Ovary (tissue), 9 donors: Measurements from ENCODE around the gene NMT1. TPM values are rescaled to one million over a fixed set of nuclear protein-coding genes. Genes with fewer than 3 reads are reported as not detected.

ENCODE experiments used
- DNase-seq, 5 donors: peaks; one replicate each; pipeline ENCODE4 v3.0.0-alpha.2; 2019 to 2020
- H3K27ac ChIP-seq, 2 donors: fragments of 200-600 bp; one replicate each; pipeline versions ENCODE4 v1.5.1 to v1.8.0; 2019 to 2022
- H3K27me3 ChIP-seq: fragments of 200-600 bp; one replicate; pipeline ENCODE4 v1.8.0; 2022
- H3K36me3 ChIP-seq: fragments of 200-600 bp; sonication (generic); one replicate; pipeline ENCODE4 v1.5.1; 2019
- H3K4me1 ChIP-seq: one replicate; pipeline ENCODE4 v1.8.1; 2013; ENCODE audit warnings: mild to moderate bottlenecking, moderate library complexity; ENCODE audit not compliant: insufficient read depth
- H3K4me3 ChIP-seq: fragments of 200-600 bp; sonication (generic); one replicate; pipeline ENCODE4 v1.5.1; 2017
- H3K9me3 ChIP-seq, 2 donors: fragments of 200-600 bp in 1 of 2; sonication (generic) in 1 of 2; one replicate each; pipeline versions ENCODE4 v1.5.1 to v1.8.1; 2013 to 2019; ENCODE audit warnings: mild to moderate bottlenecking in 1 of 2, moderate library complexity in 1 of 2
- EP300 ChIP-seq: sonication (generic); formaldehyde crosslinking; IDR thresholded peaks from one replicate; pipeline ENCODE4 v1.6.1; 2017; ENCODE audit warnings: antibody characterized with exemption
- POLR2A ChIP-seq: fragments of 450-650 bp; IDR thresholded peaks from one replicate; pipeline ENCODE4 v1.6.1; 2017; ENCODE audit warnings: antibody characterized with exemption, mild to moderate bottlenecking, moderate library complexity
- WGBS, 3 donors: extraction: QIAGEN DNeasy Blood & Tissue Kit in 1 of 3; methylation state at CpG; one replicate each; pipeline versions ENCODE4 v1.1.5 to v1.1.7; 2013 to 2017; 5-methylcytosine and 5-hydroxymethylcytosine counted together
- intact Hi-C, 4 donors: fragments of 100-400 bp; cut with DNase I; formaldehyde crosslinking; loops; one replicate each; pipeline versions ENCODE4 v1.11.0 to v1.15.1; 2022 to 2023
- polyA plus RNA-seq, 2 donors: library from polyadenylated mRNA; stranded (reverse); fragments of 200-250 nt in 1 of 2; fragments of 350-450 nt in 1 of 2; fragmentation: Illumina TruSeq in 1 of 2; extraction: RNeasy Lipid Tissue Mini Kit (QIAGEN cat#74804) in 1 of 2; gene quantifications; one replicate each; pipeline ENCODE4 v1.2.3, GENCODE V29; 2013 to 2014
- total RNA-seq, 7 donors: library from RNA; depleted of rRNA in 2 of 7; stranded (reverse); fragments of >200 nt in 2 of 7; fragmentation: NEBNext Ultra II Directional in 3 of 7; extraction: Animal tissue kit (Norgen Biotek cat#: 25700) in 3 of 7; gene quantifications; one replicate each; pipeline versions ENCODE4 v1.1.0 to v1.2.4, GENCODE V29; 2016 to 2023
- TF ChIP-seq, protein P1 (sequence below), 3 donors: fragments of 450-650 bp in 2 of 3; fragments of 200-600 bp in 1 of 3; IDR thresholded peaks; one replicate each; pipeline versions ENCODE4 v1.5.1 to v1.8.0; 2016 to 2022; ENCODE audit warnings: antibody characterized with exemption in 3 of 3, mild to moderate bottlenecking in 1 of 3
- donor health status: DM: no; HTN: no; CAD: no; lungs with moderate emphysema.
- donor health status: DM: no; HTN: no; CAD: no.
- donor health status: Bipolar disorder and iron deficiency.
- donor health status: DM: yes; HTN: yes; CAD: no.
- donor health status: DM: no; HTN: no; CAD: no.
- donor health status: DM: yes; HTN: yes; CAD: no.

Gene NMT1
- total and polyA plus RNA-seq, 9 donors, result 23.0 to 91.4 (median 76.2) TPM

DNA sequence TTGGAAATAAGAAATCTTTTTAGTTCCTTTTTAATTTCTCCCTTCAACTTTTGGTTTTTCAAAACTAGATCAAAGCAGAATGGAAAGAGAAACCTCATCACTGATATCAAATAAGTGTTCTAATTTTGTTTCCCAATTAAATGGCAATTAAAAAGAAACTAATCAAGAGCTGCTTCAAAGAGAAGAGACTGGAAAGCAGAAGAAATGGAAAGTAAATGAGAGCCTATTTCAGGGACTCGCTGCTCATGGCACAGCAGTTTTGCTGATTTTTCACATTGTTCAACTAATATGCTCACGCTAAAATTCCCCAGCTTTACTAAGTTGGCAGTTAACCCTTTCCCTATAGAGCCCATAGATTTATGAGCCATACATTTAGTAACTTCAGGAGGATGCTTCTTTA is 6.5 kb downstream of the NMT1 start:
- DNase-seq, result no peak
- no peaks in the 10 kb centered on the region for H3K9me3 ChIP-seq
- intact Hi-C loops, result no loop called here
- peaks cover 3% of the 10 kb centered on the region for H3K4me1 ChIP-seq
- H3K4me3 ChIP-seq, result no peak overlapping the region
- H3K27me3 ChIP-seq, result no peaks in the 10 kb centered on the region
- TF ChIP-seq, protein P1, sequence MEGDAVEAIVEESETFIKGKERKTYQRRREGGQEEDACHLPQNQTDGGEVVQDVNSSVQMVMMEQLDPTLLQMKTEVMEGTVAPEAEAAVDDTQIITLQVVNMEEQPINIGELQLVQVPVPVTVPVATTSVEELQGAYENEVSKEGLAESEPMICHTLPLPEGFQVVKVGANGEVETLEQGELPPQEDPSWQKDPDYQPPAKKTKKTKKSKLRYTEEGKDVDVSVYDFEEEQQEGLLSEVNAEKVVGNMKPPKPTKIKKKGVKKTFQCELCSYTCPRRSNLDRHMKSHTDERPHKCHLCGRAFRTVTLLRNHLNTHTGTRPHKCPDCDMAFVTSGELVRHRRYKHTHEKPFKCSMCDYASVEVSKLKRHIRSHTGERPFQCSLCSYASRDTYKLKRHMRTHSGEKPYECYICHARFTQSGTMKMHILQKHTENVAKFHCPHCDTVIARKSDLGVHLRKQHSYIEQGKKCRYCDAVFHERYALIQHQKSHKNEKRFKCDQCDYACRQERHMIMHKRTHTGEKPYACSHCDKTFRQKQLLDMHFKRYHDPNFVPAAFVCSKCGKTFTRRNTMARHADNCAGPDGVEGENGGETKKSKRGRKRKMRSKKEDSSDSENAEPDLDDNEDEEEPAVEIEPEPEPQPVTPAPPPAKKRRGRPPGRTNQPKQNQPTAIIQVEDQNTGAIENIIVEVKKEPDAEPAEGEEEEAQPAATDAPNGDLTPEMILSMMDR (IDR thresholded peaks at IDR 0.05), result no peak
- TF ChIP-seq POLR2A (no peak), EP300 (no peak)
- no peaks in the 10 kb centered on the region for H3K36me3 ChIP-seq
- 68 to 74% (median 72%) methylated on average over 2 of the region's 2 CpGs for WGBS, 3 donors
- H3K27ac ChIP-seq, result no peak overlapping the region

DNA sequence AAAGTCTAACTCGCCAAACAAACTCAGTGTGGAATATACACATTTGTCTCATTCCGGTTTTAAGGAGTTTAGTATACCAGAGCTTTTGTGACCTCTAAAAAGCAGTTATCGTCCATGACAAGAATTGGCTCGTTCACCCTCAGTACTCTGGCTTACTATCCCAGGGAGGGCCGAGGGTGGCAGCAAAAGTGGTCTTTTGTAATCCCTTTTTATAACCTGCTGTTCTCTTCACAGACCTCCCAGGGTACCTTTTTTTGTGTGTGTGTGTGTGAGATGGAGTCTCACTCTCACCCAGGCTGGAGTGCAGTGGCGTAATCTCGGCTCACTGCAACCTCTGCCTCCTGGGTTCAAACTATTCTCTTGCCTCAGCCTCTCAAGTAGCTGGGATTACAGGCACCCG is 8.9 kb downstream of the NMT1 start:
- no peaks in the 10 kb centered on the region for H3K9me3 ChIP-seq
- no peaks in the 10 kb centered on the region for H3K36me3 ChIP-seq
- TF ChIP-seq, protein P1 (IDR thresholded peaks at IDR 0.05), result no peak
- TF ChIP-seq EP300, result no peak
- TF ChIP-seq POLR2A, result no peak
- H3K4me1 ChIP-seq, result peaks cover 7% of the 10 kb centered on the region
- H3K27me3 ChIP-seq, result no peaks in the 10 kb centered on the region
- no peak overlapping the region for H3K4me3 ChIP-seq
- 89 to 94% (median 89%) methylated on average over 8 of the region's 8 CpGs for WGBS, 3 donors
- H3K27ac ChIP-seq, result no peak overlapping the region
- DNase-seq, result no peak
- intact Hi-C loops, result no loop called here

DNA sequence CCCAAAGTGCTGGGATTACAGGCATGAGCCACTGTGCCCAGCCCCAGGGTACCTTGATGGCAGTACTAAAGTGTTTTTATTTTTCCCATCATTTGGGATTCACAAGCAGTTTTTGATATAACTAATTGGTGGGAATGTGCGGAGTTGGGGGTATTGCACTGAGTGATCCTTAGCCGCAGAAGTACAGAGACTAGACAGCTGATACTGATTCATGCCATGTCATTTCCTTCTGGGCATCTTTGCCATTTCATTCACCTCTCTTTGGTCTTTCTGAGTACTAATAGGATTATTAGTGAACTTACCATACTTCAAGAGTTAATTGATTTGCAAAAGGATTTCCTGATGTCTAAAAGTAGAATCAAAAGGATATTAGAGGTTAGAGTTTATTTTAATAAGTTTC is 9.7 kb downstream of the NMT1 start:
- H3K27me3 ChIP-seq, result no peaks in the 10 kb centered on the region
- TF ChIP-seq, protein P1 (IDR thresholded peaks at IDR 0.05), result no peak
- no peak for TF ChIP-seq EP300
- no peak for TF ChIP-seq POLR2A
- H3K27ac ChIP-seq, result no peak overlapping the region
- WGBS, 3 donors, result 94 to 95% (median 94%) methylated on average over 2 of the region's 2 CpGs
- no peaks in the 10 kb centered on the region for H3K36me3 ChIP-seq
- H3K4me1 ChIP-seq, result peaks cover 7% of the 10 kb centered on the region
- H3K4me3 ChIP-seq, result no peak overlapping the region
- no peak for DNase-seq
- intact Hi-C loops, result no loop called here
- no peaks in the 10 kb centered on the region for H3K9me3 ChIP-seq

DNA sequence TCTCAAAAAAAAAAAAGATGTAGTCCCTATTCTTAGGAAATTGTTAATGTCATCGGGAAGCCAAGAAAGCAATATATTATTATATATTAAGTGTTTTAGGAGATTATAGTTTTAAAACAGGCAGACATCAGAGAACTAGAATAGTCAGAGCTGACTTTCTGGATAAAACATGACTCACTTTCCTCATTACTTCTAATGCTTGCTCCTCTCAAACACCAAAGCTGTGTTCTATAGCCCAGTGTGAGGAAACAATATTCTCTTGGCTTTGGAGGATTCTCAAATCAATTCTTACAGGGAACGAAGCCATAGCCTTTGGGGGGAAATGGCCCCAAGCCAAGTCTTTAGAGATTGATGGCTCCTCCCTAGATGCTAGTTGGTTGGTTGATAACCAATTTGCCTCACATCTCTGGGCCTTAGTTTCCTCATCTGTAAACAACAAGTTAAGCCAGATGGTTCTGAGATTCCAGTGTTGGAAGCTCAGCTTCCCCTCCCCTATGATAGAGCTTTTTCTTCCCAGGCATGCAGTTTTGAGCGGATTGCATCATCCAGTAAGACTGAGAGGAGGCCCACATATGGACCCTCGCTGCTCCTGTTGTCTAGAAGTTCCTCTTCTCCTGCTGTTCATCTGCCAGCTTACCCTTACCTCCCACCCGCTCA is 12.4 kb downstream of the NMT1 start:
- TF ChIP-seq EP300 (no peak), POLR2A (no peak)
- TF ChIP-seq, protein P1 (IDR thresholded peaks at IDR 0.05), result no peak
- Histone ChIP-seq H3K27ac (no peak overlapping the region), H3K4me3 (no peak overlapping the region), H3K9me3 (no peaks in the 10 kb centered on the region), H3K27me3 (no peaks in the 10 kb centered on the region), H3K4me1 (peaks cover 9% of the 10 kb centered on the region), H3K36me3 (no peaks in the 10 kb centered on the region)
- 50 to 61% (median 57%) methylated on average over 5 of the region's 5 CpGs for WGBS, 3 donors
- DNase-seq, result peak in 1 of 5 donors; percentile 65
- intact Hi-C loops, result no loop called here
